Measurements from ENCODE around the gene PARD3.

GRCh38 chr10:34255035-34255434 lies 560.1 kb downstream of the PARD3 start:
- no peak for TF ChIP-seq POLR2A (IDR thresholded peaks at IDR 0.05)
- no peak for TF ChIP-seq CTCF (IDR thresholded peaks at IDR 0.05)
- no peak for TF ChIP-seq POLR2AphosphoS5 (IDR thresholded peaks at IDR 0.05)
